Subcutaneous abdominal adipose tissue (tissue), 5 donors: ENCODE data around the gene ARID2.

Experiments used
- H3K27ac ChIP-seq: one replicate; pipeline ENCODE4 v1.7.0; 2013; ENCODE audit warnings: low read depth, mild to moderate bottlenecking, inconsistent platforms, low read length, moderate library complexity
- H3K27me3 ChIP-seq, 5 donors: one replicate each; pipeline ENCODE4 v1.7.0; 2013; ENCODE audit warnings: low read length in 5 of 5, inconsistent platforms in 1 of 5; ENCODE audit not compliant: control insufficient read depth in 5 of 5, insufficient read depth in 4 of 5
- H3K36me3 ChIP-seq, 5 donors: one replicate each; pipeline ENCODE4 v1.7.0; 2013; ENCODE audit warnings: low read length in 5 of 5; ENCODE audit not compliant: control insufficient read depth in 5 of 5, insufficient read depth in 5 of 5
- H3K4me1 ChIP-seq, 5 donors: one replicate each; pipeline ENCODE4 v1.7.0; 2013; ENCODE audit warnings: low read length in 5 of 5, mild to moderate bottlenecking in 3 of 5, moderate library complexity in 1 of 5; ENCODE audit not compliant: control insufficient read depth in 5 of 5, insufficient read depth in 5 of 5
- H3K4me3 ChIP-seq, 5 donors: one replicate each; pipeline ENCODE4 v1.7.0; 2013; ENCODE audit warnings: low read length in 5 of 5, low read depth in 1 of 5
- H3K9ac ChIP-seq, 5 donors: one replicate each; pipeline ENCODE4 v1.7.0; 2013; ENCODE audit warnings: low read length in 5 of 5, mild to moderate bottlenecking in 4 of 5, moderate library complexity in 3 of 5
- H3K9me3 ChIP-seq, 5 donors: one replicate each; pipeline ENCODE4 v1.7.0; 2013; ENCODE audit warnings: low read length in 5 of 5; ENCODE audit not compliant: control insufficient read depth in 5 of 5
- donor health status: healthy.
- donor health status: healthy.
- donor health status: healthy.
- donor health status: healthy.
- donor health status: healthy.

Gene ARID2

DNA sequence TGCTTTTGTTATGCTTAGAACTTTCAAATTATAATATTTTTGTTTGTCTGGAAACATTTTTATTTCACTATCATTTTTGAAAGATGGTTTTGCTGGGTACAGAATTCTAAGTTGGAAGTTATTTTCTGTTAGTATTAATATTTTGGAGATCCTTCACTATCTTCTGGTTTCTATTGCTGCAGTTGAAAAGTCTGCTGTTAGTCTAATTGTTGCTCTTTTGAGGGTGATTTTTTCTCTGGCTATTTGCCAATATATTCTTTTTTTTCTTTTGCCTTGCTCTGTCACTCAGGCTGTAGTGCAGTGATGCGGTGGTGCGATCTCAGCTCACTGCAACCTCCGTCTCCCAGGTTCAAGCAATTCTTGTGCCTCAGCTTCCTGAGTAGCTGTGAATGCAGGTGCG is 28.2 kb upstream of the ARID2 start:
- no peak overlapping the region for H3K4me3 ChIP-seq
- H3K36me3 ChIP-seq = no peaks in the 10 kb centered on the region
- H3K27me3 ChIP-seq = no peaks in the 10 kb centered on the region
- no peak overlapping the region for H3K27ac ChIP-seq
- peaks cover 0 to 18% (median 7%) of the 10 kb centered on the region in 5 donors for H3K9me3 ChIP-seq
- H3K4me1 ChIP-seq = no peaks in the 10 kb centered on the region
- H3K9ac ChIP-seq = no peak overlapping the region

DNA sequence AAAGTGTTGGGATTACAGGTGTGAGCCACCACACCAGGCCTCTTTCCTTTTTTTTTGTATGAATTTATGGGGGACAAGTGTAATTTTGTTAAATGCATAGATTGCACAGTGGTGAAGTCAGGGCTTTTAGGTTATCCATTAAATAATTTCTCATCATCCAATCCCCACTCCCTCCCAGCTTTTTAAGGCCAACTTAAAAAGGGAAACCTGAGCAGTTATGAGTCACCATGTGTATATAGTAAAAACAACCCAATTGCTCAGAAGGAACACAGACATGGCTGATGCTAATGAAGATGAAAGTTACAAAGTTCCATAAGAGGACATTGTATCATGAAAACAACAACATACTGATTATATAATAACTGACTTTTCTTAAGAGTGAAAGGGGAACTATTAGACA is 25.6 kb upstream of the ARID2 start:
- Histone ChIP-seq H3K27me3 (no peaks in the 10 kb centered on the region), H3K9ac (no peak overlapping the region), H3K4me3 (no peak overlapping the region), H3K9me3 (peaks cover 0 to 9% (median 4%) of the 10 kb centered on the region in 5 donors), H3K27ac (no peak overlapping the region), H3K36me3 (no peaks in the 10 kb centered on the region), H3K4me1 (no peaks in the 10 kb centered on the region)

DNA sequence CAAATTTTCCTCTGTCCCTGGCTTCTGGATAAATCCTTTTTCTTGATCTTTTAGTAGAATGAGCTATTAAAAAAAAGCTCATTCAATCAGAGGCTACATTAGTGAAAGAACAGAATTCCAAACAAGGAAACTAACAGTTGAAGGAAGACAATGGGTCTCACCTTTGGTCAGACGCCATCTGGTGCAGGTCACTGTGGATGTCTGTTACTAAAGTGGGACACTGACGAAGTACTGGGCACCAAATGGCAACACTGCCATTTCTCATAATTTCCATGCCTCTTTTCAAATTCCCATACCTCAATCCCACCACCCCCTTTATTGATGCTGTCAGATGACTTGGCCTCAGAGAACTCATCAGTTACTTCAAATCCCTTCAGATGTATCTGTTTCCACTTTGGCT is 24.5 kb upstream of the ARID2 start:
- H3K9me3 ChIP-seq = peaks cover 0 to 9% (median 4%) of the 10 kb centered on the region in 5 donors
- no peak overlapping the region for H3K4me3 ChIP-seq
- H3K9ac ChIP-seq = no peak overlapping the region
- no peaks in the 10 kb centered on the region for H3K27me3 ChIP-seq
- H3K27ac ChIP-seq = no peak overlapping the region
- no peaks in the 10 kb centered on the region for H3K4me1 ChIP-seq
- no peaks in the 10 kb centered on the region for H3K36me3 ChIP-seq

DNA sequence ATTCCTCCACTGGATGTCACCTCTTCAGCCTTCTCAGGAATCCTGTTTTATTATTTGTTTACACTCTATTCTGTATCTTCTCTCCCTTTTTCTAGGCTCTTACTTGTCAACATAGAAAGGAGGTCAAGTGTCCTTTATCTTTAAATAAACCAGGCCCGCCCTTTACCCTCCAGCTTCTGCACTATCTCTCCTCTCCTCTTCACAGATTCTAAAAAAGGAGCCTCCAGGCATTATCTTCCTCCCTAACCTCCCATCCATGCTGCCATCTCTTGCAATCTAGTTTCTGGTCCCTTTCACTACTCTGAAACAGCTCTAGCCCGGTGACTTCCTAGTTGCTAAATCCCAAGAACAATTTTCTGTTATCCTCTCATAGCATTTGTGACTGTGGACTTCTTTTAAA is 24.1 kb upstream of the ARID2 start:
- Histone ChIP-seq H3K4me3 (no peak overlapping the region), H3K9me3 (peaks cover 0 to 9% (median 4%) of the 10 kb centered on the region in 5 donors), H3K27ac (no peak overlapping the region)

DNA sequence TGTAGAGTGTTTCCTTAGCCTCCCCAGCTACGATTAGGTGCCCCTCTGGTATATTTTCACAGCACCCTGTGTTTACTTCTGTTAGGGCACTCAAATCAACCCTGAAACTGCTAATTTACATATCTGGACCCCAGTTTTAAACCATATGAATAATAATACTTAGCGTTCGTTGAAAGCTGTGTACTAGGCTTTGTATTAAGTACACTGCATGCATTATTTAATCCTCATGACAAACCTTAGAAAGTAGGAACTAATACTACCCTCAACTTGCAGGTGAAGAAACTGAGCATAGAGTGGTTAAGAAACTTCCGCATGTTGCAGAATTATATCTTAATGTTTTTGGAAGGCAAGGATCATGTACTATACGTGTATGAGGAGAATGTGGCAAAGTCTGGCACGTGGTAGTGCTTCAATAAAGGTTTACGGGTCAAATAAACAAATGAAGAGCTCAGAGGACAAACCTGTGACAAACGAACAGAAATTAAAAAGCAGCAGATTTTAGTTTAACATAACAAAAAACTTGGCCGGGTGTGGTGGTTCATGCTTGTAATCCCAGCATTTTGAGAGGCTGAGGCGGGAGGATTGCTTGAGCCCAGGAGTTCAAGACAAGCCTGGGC is 22.2 kb upstream of the ARID2 start:
- Histone ChIP-seq H3K27ac (no peak overlapping the region), H3K27me3 (no peaks in the 10 kb centered on the region), H3K4me1 (no peaks in the 10 kb centered on the region), H3K4me3 (no peak overlapping the region), H3K9ac (no peak overlapping the region), H3K9me3 (no peaks in the 10 kb centered on the region), H3K36me3 (no peaks in the 10 kb centered on the region)

More for the DNA sequence above, 24.1 kb upstream of the ARID2 start:
- H3K4me1 ChIP-seq = no peaks in the 10 kb centered on the region
- no peaks in the 10 kb centered on the region for H3K36me3 ChIP-seq
- H3K9ac ChIP-seq = no peak overlapping the region
- H3K27me3 ChIP-seq = no peaks in the 10 kb centered on the region

DNA sequence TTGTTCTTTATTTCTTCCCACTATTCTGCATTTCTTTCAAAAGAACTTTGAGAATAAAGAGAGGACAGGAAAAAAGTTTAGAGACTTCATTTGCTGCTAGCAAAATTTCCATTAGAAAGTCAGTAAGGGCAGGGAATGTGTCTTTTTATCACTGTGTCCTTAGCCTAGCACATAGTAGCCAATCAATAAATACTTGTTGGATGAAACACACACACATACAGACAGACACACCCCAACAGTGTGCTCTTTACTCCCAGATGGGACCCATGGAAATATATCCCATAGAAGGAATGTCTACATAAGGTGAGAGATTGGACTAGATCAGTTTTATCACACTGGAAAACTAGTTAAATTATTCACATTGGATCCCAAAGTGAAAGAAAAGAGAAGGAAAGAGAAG is 21.1 kb upstream of the ARID2 start:
- no peak overlapping the region for H3K4me3 ChIP-seq
- H3K27ac ChIP-seq = no peak overlapping the region
- H3K4me1 ChIP-seq = no peaks in the 10 kb centered on the region
- H3K9me3 ChIP-seq = no peaks in the 10 kb centered on the region
- no peak overlapping the region for H3K9ac ChIP-seq
- no peaks in the 10 kb centered on the region for H3K36me3 ChIP-seq
- H3K27me3 ChIP-seq = no peaks in the 10 kb centered on the region

DNA sequence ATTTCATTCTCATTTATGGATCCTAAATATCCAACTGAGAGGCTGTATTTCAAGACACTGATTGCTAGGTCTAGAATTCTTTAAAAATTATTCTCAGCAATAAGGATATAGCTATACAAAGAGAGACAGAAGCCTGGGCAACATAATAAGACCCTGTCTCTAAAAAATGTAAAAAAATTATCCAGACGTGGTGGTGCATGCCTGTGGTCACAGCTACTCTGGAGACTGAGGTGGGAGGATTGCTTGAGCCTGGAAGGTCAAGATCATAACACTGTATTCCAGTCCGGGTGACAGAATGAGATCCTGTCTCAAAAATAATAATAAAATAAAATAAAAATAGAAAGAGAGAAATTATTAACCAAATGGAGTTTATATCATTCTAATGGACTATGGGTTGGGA is 20.6 kb upstream of the ARID2 start:
- no peak overlapping the region for H3K27ac ChIP-seq
- no peaks in the 10 kb centered on the region for H3K36me3 ChIP-seq
- H3K4me1 ChIP-seq = no peaks in the 10 kb centered on the region
- H3K27me3 ChIP-seq = no peaks in the 10 kb centered on the region
- H3K9ac ChIP-seq = no peak overlapping the region
- H3K9me3 ChIP-seq = no peaks in the 10 kb centered on the region
- H3K4me3 ChIP-seq = no peak overlapping the region

DNA sequence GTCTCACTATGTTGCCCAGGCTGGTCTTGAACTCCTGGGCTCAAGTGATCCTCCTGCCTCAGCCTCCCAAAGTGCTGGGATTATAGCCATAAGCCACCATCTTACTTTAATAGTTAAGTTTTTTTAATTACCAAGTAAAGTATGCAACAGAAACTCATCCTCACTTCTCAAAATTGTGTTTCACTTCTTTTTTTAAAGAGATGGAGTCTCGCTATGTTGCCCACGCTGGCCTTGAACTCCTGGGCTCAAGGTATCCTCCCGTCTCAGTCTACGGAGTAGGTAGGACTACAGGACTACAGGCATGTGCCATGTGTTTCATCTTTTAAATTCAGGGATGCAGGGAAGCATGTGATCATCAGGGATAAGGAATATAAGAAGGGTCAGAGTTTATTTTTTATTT is 17.2 kb upstream of the ARID2 start:
- Histone ChIP-seq H3K4me3 (no peak overlapping the region), H3K4me1 (peaks cover 0 to 2% (median 0%) of the 10 kb centered on the region in 5 donors), H3K27me3 (no peaks in the 10 kb centered on the region), H3K9ac (no peak overlapping the region), H3K36me3 (no peaks in the 10 kb centered on the region), H3K27ac (no peak overlapping the region), H3K9me3 (no peaks in the 10 kb centered on the region)

DNA sequence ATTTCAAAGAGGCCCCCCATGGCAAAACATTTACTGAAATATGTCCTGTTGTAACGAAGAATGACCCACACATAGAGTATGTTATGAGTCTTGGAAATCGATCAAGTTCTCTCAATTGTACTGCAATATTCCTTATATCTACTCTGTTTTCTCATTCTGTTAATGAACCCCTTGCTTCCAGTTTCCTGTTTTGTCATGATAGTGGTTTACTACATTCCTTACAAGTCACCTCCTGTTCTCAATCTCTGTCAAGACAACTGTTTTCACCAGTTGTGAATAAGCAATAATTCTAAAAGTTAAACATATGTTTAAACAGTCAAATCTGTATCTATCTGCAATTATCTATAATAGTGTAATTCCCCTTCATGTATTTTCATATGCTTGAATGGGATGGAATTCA is 16.4 kb upstream of the ARID2 start:
- Histone ChIP-seq H3K9ac (no peak overlapping the region), H3K9me3 (no peaks in the 10 kb centered on the region), H3K27me3 (no peaks in the 10 kb centered on the region), H3K4me3 (no peak overlapping the region), H3K36me3 (no peaks in the 10 kb centered on the region), H3K27ac (no peak overlapping the region), H3K4me1 (peaks cover 0 to 4% (median 0%) of the 10 kb centered on the region in 5 donors)

DNA sequence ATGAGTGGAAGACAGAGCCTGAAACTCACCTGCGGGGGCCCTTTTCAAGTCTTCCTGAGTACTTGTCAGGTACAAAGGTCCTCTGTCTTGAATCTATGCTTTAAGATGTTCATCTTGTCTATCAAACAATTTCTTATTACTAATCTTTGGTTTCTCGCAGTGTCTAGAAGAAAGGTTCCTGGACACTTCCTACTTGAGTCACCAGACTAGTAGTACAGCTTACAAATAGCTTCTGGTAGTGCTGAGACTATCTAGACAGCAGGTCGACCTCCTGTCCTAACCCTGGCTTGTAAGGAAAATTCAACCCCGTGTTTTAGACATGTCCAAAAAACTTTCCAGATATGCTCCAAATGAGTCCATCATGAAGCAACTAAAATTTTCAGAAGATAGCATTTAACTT is 11.2 kb upstream of the ARID2 start:
- Histone ChIP-seq H3K27me3 (no peaks in the 10 kb centered on the region), H3K27ac (no peak overlapping the region), H3K36me3 (no peaks in the 10 kb centered on the region), H3K4me3 (no peak overlapping the region), H3K9me3 (no peaks in the 10 kb centered on the region), H3K9ac (no peak overlapping the region), H3K4me1 (peaks cover 0 to 21% (median 3%) of the 10 kb centered on the region in 5 donors)

DNA sequence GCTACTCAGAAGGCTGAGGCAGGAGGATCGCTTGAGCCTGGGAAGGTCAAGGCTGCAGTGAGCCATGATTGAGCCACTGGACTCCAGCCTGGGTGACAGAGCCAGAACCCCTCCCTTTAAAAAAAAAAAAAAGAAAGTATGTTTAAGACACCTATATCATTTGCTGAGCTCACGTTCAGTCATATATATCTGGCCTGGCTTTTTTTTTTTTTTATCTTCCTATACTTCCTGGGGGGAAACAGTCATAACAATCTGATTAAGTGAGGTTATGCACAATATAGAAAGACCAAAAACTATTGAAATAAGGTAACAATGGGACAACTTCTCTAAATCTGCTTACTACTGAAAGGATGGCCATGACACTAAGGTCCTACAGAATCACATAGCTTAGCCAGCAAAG is 9.4 kb upstream of the ARID2 start:
- Histone ChIP-seq H3K9ac (no peak overlapping the region), H3K9me3 (no peaks in the 10 kb centered on the region), H3K27ac (no peak overlapping the region), H3K36me3 (no peaks in the 10 kb centered on the region), H3K27me3 (no peaks in the 10 kb centered on the region), H3K4me1 (peaks cover 0 to 33% (median 7%) of the 10 kb centered on the region in 5 donors), H3K4me3 (no peak overlapping the region)
